HG03521 (cell line): ENCODE measurements around the gene NOL9.
"Not testable (repeated sequence)": the region's sequence is repeated elsewhere in the genome, so short reads cannot be mapped to it uniquely, and the experiment has no call there.

Experiments used
- ATAC-seq: cut with Tn5 transposase; IDR thresholded peaks from one replicate; pipeline ENCODE4 v1.9.1; 2021; ENCODE audit warnings: mild to moderate bottlenecking, moderate library complexity; ENCODE audit not compliant: unreplicated experiment

The NOL9 gene

GRCh38 chr1:6574818-6575217 is 20.5 kb upstream of the NOL9 start:
- no peak for ATAC-seq

- no peak for ATAC-seq
These were observed 19.8 kb upstream of the NOL9 start for GRCh38 chr1:6574025-6574620.

GRCh38 chr1:6572653-6573383 is 18.5 kb upstream of the NOL9 start:
- no peak for ATAC-seq

GRCh38 chr1:6570987-6571386 is 16.7 kb upstream of the NOL9 start:
- no peak for ATAC-seq

- ATAC-seq, result no peak
These were observed 15.8 kb upstream of the NOL9 start for GRCh38 chr1:6570100-6570499.

GRCh38 chr1:6569033-6569432 is 14.7 kb upstream of the NOL9 start:
- ATAC-seq, result no peak

GRCh38 chr1:6560267-6560666 is 6.0 kb upstream of the NOL9 start:
- ATAC-seq, result no peak

- not testable (repeated sequence) for ATAC-seq
These were observed 4.8 kb upstream of the NOL9 start for GRCh38 chr1:6559161-6559560.

GRCh38 chr1:6557597-6557996 is 3.3 kb upstream of the NOL9 start:
- ATAC-seq, result no peak

GRCh38 chr1:6554907-6555778 is 830 bp upstream of the NOL9 start, which contains the start of gene TAS1R1:
TSS of gene TAS1R1 (plus strand) at chr1:6555307. CDS start at chr1:6555374, 67 bp downstream.
- ATAC-seq, result no peak

GRCh38 chr1:6547301-6547700 is 7.0 kb downstream of the NOL9 start:
- no peak for ATAC-seq

- ATAC-seq, result no peak
These were observed 8.0 kb downstream of the NOL9 start for GRCh38 chr1:6546326-6546725.

- ATAC-seq, result no peak
These were observed 8.8 kb downstream of the NOL9 start for GRCh38 chr1:6545276-6546112.

GRCh38 chr1:6544831-6545230 is 9.5 kb downstream of the NOL9 start:
- ATAC-seq, result no peak

GRCh38 chr1:6538956-6539355 is 15.4 kb downstream of the NOL9 start:
- ATAC-seq, result no peak

GRCh38 chr1:6536291-6536690 is 18.0 kb downstream of the NOL9 start:
- ATAC-seq, result no peak

- ATAC-seq, result no peak
These were observed 19.1 kb downstream of the NOL9 start for GRCh38 chr1:6535214-6535613.

- ATAC-seq, result no peak
These were observed 20.0 kb downstream of the NOL9 start for GRCh38 chr1:6534248-6534822.

GRCh38 chr1:6531996-6532395 is 22.3 kb downstream of the NOL9 start:
- ATAC-seq, result no peak

GRCh38 chr1:6530504-6531160 is 23.7 kb downstream of the NOL9 start:
- no peak for ATAC-seq
